Panc1 (cell line): ENCODE results near the gene FAXC. TPM values are rescaled to one million over a fixed set of nuclear protein-coding genes. Genes with fewer than 3 reads are reported as not detected.

ENCODE experiments used
- ATAC-seq: fragments of 200-7000 bp; cut with Tn5 transposase; 2 replicates; pipeline ENCODE4 v1.9.1; 2020; ENCODE audit warnings: mild to moderate bottlenecking, moderate library complexity
- BruUV-seq: library from RNA; stranded (reverse); fragments of 400-500 nt; replicated peaks from 2 replicates; lab custom pipeline; 2021; lab: Mats Ljungman, UMichigan
- CTCF ChIA-PET: fragments of 300-600 bp; sonication (Branson Sonifier 250); formaldehyde crosslinking; loops from one replicate; lab custom pipeline; 2022; ENCODE audit warnings: antibody characterized with exemption; lab: Charles Lee
- POLR2A ChIA-PET: fragments of 300-600 bp; sonication (Branson Sonifier 250); formaldehyde crosslinking; loops from one replicate; lab custom pipeline; 2022; ENCODE audit warnings: antibody characterized with exemption; lab: Charles Lee
- DNase-seq: peaks from one replicate; pipeline ENCODE4 v3.0.0-alpha.2; 2010; ENCODE audit warnings: low read depth, low spot score
- H3K27ac ChIP-seq: 2 replicates; pipeline ENCODE4 v1.5.1; 2011; ENCODE audit warnings: mild to moderate bottlenecking, low read length, inconsistent platforms
- H3K27me3 ChIP-seq: fragments of 200-500 bp; sonication (Bioruptor generic); 2 replicates; pipeline ENCODE4 v1.6.0; 2014; ENCODE audit warnings: low read length, inconsistent platforms; ENCODE audit not compliant: control insufficient read depth, insufficient read depth
- H3K36me3 ChIP-seq: fragments of 200-500 bp; sonication (Bioruptor generic); 2 replicates; pipeline ENCODE4 v1.5.1; 2014; ENCODE audit warnings: inconsistent platforms, mild to moderate bottlenecking, low read length, moderate library complexity; ENCODE audit not compliant: control insufficient read depth, insufficient read depth
- H3K4me1 ChIP-seq: 2 replicates; pipeline ENCODE4 v1.5.1; 2011; ENCODE audit warnings: inconsistent platforms, mild to moderate bottlenecking, low read length, moderate library complexity; ENCODE audit not compliant: control insufficient read depth, insufficient read depth
- H3K4me3 ChIP-seq, 2 experiments: 2 replicates each; pipeline ENCODE4 v1.5.1; 2011 to 2012; ENCODE audit warnings: low read depth in 2 of 2, low read length in 2 of 2, mild to moderate bottlenecking in 2 of 2, inconsistent platforms in 1 of 2, moderate library complexity in 1 of 2
- H3K9me3 ChIP-seq: fragments of 200-500 bp; sonication (Bioruptor generic); 2 replicates; pipeline ENCODE4 v1.5.1; 2014; ENCODE audit warnings: low read depth, mild to moderate bottlenecking, inconsistent platforms, low read length, moderate library complexity; ENCODE audit not compliant: control insufficient read depth, insufficient read depth
- CTCF ChIP-seq: fragments of 450-650 bp; IDR thresholded peaks from 2 replicates; pipeline ENCODE4 v1.5.1; 2017; ENCODE audit warnings: mild to moderate bottlenecking
- POLR2AphosphoS5 ChIP-seq: IDR thresholded peaks from 2 replicates; pipeline ENCODE4 v1.6.1; 2012; ENCODE audit warnings: mild to moderate bottlenecking, low read depth, low read length, moderate library complexity
- REST ChIP-seq, 2 experiments: IDR thresholded peaks; 2 replicates each; pipeline ENCODE4 v1.6.1; 2011 to 2012; ENCODE audit warnings: low read depth in 2 of 2, control low read depth in 1 of 2, low read length in 1 of 2, mild to moderate bottlenecking in 1 of 2, moderate library complexity in 1 of 2; ENCODE audit not compliant: insufficient read depth in 1 of 2
- SIN3A ChIP-seq: IDR thresholded peaks from 2 replicates; pipeline ENCODE4 v1.6.1; 2012; ENCODE audit warnings: low read depth, mild to moderate bottlenecking, low read length, moderate library complexity, borderline replicate concordance; ENCODE audit not compliant: insufficient read depth
- TCF7L2 ChIP-seq: IDR thresholded peaks from 2 replicates; pipeline ENCODE4 v1.6.1; 2011; ENCODE audit warnings: mild to moderate bottlenecking, low read depth, low read length, inconsistent platforms
- in situ Hi-C: cut with HindIII; loops from 2 replicates; pipeline ENCODE4 v1.10.0; 2016; ENCODE audit warnings: low sequenced_read_pairs, low pct_unique_long_range_greater_than_20kb
- intact Hi-C: fragments of 100-400 bp; cut with micrococcal nuclease; formaldehyde crosslinking; loops from one replicate; pipeline ENCODE4 v1.10.0; 2022; ENCODE audit not compliant: unreplicated experiment
- total RNA-seq: library from RNA; stranded (reverse); gene quantifications from one replicate; pipeline ENCODE4 v1.2.1, GENCODE V29; 2021; ENCODE audit not compliant: unreplicated experiment

FAXC gene
- total RNA-seq, 1 experiment from 2014 or later: 9.0 TPM

DNA sequence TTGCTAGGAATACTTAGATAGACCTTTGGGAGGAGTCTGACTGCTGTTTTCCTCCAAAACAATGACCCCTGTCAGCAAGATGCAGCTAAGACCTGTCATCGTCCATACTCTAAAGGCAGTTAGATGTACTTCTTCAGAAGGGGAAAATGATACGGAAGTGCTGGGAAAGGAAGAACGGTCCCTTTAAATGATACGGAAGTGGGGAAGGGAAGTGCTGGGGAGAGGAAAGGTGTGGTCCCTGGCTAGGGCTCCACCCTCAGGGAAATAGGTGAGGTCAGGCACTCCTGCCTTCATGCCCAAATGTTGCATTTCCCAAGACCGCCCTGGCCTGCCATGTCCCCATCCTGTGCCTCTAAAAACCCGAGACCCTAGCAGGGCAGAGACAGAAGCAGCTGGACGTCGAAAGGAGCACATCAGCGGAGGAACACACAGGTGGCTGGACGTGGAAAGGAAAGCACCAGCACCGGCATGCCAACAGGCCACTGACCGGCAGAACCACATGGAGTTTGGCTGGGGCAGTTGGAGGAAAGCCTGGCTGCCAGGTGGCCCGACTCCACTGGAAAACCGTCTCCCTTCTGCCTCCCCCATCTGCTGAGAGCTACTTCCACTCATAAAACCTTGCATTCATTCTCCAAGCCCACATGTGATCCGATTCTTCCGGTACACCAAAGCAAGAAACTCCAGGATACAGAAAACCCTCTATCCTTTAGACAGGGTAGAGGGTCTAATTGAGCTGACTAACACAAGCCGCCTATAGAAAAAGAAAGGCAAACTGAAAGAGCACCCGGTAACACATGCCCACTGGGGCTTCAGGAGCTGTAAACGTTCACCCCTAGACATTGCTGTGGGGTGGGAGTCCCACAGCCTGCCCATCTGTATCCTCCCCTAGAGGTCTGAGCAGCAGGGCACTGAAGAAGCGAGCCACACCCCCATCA, 94.6 kb downstream of the FAXC start:
- H3K27ac ChIP-seq: no peak overlapping the region
- H3K9me3 ChIP-seq: no peaks in the 10 kb centered on the region
- peaks cover 8% of the 10 kb centered on the region; the same call in 1 of the 2 replicates for H3K27me3 ChIP-seq
- TF ChIP-seq SIN3A: no peak
- no peak for TF ChIP-seq TCF7L2
- TF ChIP-seq POLR2AphosphoS5: no peak
- no peak for TF ChIP-seq CTCF
- no peak for TF ChIP-seq REST (IDR thresholded peaks at IDR 0.05; ENCODE audit: insufficient read depth in 1 of 2, low read depth in 2 of 2, low read length in 1 of 2)
- ATAC-seq: no peak
- no peaks in the 10 kb centered on the region for H3K4me1 ChIP-seq
- intact Hi-C loops: no loop called here
- ChIA-PET CTCF (no interaction called here), POLR2A (no interaction called here)
- in situ Hi-C loops: no loop called here
- H3K36me3 ChIP-seq: no peaks in the 10 kb centered on the region
- DNase-seq: no peak
- H3K4me3 ChIP-seq: no peak overlapping the region
- BruUV-seq: no TSS peak

DNA sequence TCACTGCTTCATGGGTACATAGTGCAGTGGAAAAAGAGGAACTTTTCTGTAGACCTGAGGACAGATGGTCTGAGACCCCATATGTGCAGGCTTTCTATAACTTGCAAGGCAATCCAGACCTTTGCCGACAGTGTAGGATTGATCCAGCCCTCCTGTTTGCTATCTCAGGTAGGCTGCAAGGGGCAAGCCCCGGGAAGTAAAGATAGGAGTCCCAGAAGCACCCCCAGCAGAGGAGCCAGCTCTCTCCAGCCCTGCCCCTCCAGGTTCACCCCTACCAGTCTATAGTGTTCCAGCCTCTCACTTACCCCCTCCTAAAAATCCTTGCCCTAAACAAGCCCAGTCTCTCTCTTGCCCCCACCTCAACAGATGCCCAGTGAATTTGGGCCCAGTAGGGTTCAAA, 96.2 kb downstream of the FAXC start:
- Histone ChIP-seq H3K4me3 (no peak overlapping the region), H3K36me3 (no peaks in the 10 kb centered on the region), H3K9me3 (no peaks in the 10 kb centered on the region), H3K27me3 (peaks cover 6% of the 10 kb centered on the region; the same call in 1 of the 2 replicates), H3K4me1 (no peaks in the 10 kb centered on the region), H3K27ac (no peak overlapping the region)
- ChIA-PET CTCF (no interaction called here), POLR2A (no interaction called here)
- ATAC-seq (no peak), DNase-seq (no peak)
- intact Hi-C loops (no loop called here), in situ Hi-C loops (no loop called here)
- TF ChIP-seq POLR2AphosphoS5: no peak
- TF ChIP-seq SIN3A: no peak
- no peak for TF ChIP-seq CTCF
- TF ChIP-seq REST (IDR thresholded peaks at IDR 0.05; ENCODE audit: insufficient read depth in 1 of 2, low read depth in 2 of 2, low read length in 1 of 2): no peak
- no peak for TF ChIP-seq TCF7L2
- BruUV-seq: no TSS peak
